HepG2 (cell line): Measurements from ENCODE around the gene ENTPD6. TPM values are rescaled to one million over a fixed set of nuclear protein-coding genes. Genes with fewer than 3 reads are reported as not detected.
A peak's percentile ranks its signal among the peaks of the same experiment; 100 is the strongest.

ENCODE experiments used
- ADNP ChIP-seq: sonication (generic); formaldehyde crosslinking; IDR thresholded peaks from 2 replicates; pipeline ENCODE4 v1.4.0; 2020; ENCODE audit warnings: missing genetic modification reagents
- AKAP8 ChIP-seq: sonication (generic); formaldehyde crosslinking; IDR thresholded peaks from 2 replicates; pipeline ENCODE4 v1.5.1; 2020; ENCODE audit warnings: mild to moderate bottlenecking, missing genetic modification reagents
- ATM ChIP-seq: fragments of 450-650 bp; IDR thresholded peaks from 2 replicates; pipeline ENCODE4 v1.7.1; 2017; ENCODE audit warnings: mild to moderate bottlenecking, borderline replicate concordance
- ATRX ChIP-seq: sonication (generic); formaldehyde crosslinking; IDR thresholded peaks from 2 replicates; pipeline ENCODE4 v1.4.0; 2020; ENCODE audit warnings: missing genetic modification reagents, borderline replicate concordance
- EHMT2 ChIP-seq: fragments of 200-600 bp; sonication (generic); IDR thresholded peaks from 2 replicates; pipeline ENCODE4 v1.7.0; 2017; ENCODE audit warnings: antibody characterized with exemption, low read depth, low read length, borderline replicate concordance
- FOSL2 ChIP-seq: sonication (generic); formaldehyde crosslinking; IDR thresholded peaks from 2 replicates; pipeline ENCODE4 v1.4.0; 2020; ENCODE audit warnings: missing genetic modification reagents
- FOXA3 ChIP-seq: IDR thresholded peaks from 2 replicates; pipeline ENCODE4 v1.6.1; 2016; ENCODE audit warnings: missing genetic modification reagents, missing compliant biosample characterization
- GTF3A ChIP-seq: sonication (generic); formaldehyde crosslinking; conservative IDR thresholded peaks from 2 replicates; pipeline ENCODE4 v1.4.0; 2020; ENCODE audit warnings: mild to moderate bottlenecking, missing genetic modification reagents
- HNF4A ChIP-seq: sonication (generic); formaldehyde crosslinking; IDR thresholded peaks from 2 replicates; pipeline ENCODE4 v1.4.0; 2020; ENCODE audit warnings: missing genetic modification reagents
- HNRNPH1 ChIP-seq: fragments of 200-400 bp; formaldehyde crosslinking; optimal IDR thresholded peaks from 2 replicates; pipeline ENCODE3; 2017; ENCODE audit warnings: mild to moderate bottlenecking, low read depth, low read length
- IRF2 ChIP-seq: IDR thresholded peaks from 2 replicates; pipeline ENCODE4 v1.6.1; 2018; ENCODE audit warnings: missing genetic modification reagents, missing compliant biosample characterization
- IRX3 ChIP-seq: sonication (generic); formaldehyde crosslinking; IDR thresholded peaks from 2 replicates; pipeline ENCODE4 v1.8.1; 2023; ENCODE audit warnings: mild to moderate bottlenecking, low read depth, missing genetic modification reagents, borderline replicate concordance
- SAFB2 ChIP-seq: sonication (generic); formaldehyde crosslinking; IDR thresholded peaks from 2 replicates; pipeline ENCODE4 v1.5.1; 2020; ENCODE audit warnings: missing genetic modification reagents, low read depth, mild to moderate bottlenecking, borderline replicate concordance
- SATB2 ChIP-seq: sonication (generic); formaldehyde crosslinking; IDR thresholded peaks from 2 replicates; pipeline ENCODE4 v1.5.0; 2020; ENCODE audit warnings: missing genetic modification reagents
- TFDP1 ChIP-seq: IDR thresholded peaks from 2 replicates; pipeline ENCODE4 v1.6.1; 2016; ENCODE audit warnings: missing compliant biosample characterization, missing genetic modification reagents, borderline replicate concordance
- ZKSCAN1 ChIP-seq: fragments of 150-350 bp; IDR thresholded peaks from 2 replicates; pipeline ENCODE4 v1.6.1; 2014; ENCODE audit warnings: low read length
- ZNF12 ChIP-seq: sonication (generic); formaldehyde crosslinking; IDR thresholded peaks from 2 replicates; pipeline ENCODE4 v1.5.0; 2020; ENCODE audit warnings: missing genetic modification reagents
- ZNF205 ChIP-seq: IDR thresholded peaks from 2 replicates; pipeline ENCODE4 v1.6.1; 2018; ENCODE audit warnings: missing biosample characterization, missing genetic modification reagents
- ZNF264 ChIP-seq: sonication (generic); formaldehyde crosslinking; IDR thresholded peaks from 2 replicates; pipeline ENCODE4 v1.4.0; 2020; ENCODE audit warnings: missing genetic modification reagents
- ZNF350 ChIP-seq: sonication (generic); formaldehyde crosslinking; IDR thresholded peaks from 2 replicates; pipeline ENCODE4 v1.4.0; 2020; ENCODE audit warnings: mild to moderate bottlenecking, low read depth, missing genetic modification reagents, borderline replicate concordance
- ZNF441 ChIP-seq: sonication (generic); formaldehyde crosslinking; IDR thresholded peaks from 2 replicates; pipeline ENCODE4 v1.7.0; 2021; ENCODE audit warnings: missing genetic modification reagents, borderline replicate concordance
- ZNF446 ChIP-seq: sonication (generic); formaldehyde crosslinking; IDR thresholded peaks from 2 replicates; pipeline ENCODE4 v1.5.0; 2020; ENCODE audit warnings: mild to moderate bottlenecking, missing genetic modification reagents
- ZNF460 ChIP-seq: sonication (generic); formaldehyde crosslinking; IDR thresholded peaks from 2 replicates; pipeline ENCODE4 v1.5.1; 2020; ENCODE audit warnings: missing genetic modification reagents, mild to moderate bottlenecking, borderline replicate concordance
- ZNF589 ChIP-seq: sonication (generic); formaldehyde crosslinking; conservative IDR thresholded peaks from 2 replicates; pipeline ENCODE4 v1.8.0; 2022; ENCODE audit warnings: mild to moderate bottlenecking, moderate library complexity, missing genetic modification reagents
- ZNF644 ChIP-seq: IDR thresholded peaks from 2 replicates; pipeline ENCODE4 v1.6.1; 2016; ENCODE audit warnings: low read depth
- ZNF781 ChIP-seq: sonication (generic); formaldehyde crosslinking; IDR thresholded peaks from 2 replicates; pipeline ENCODE4 v1.5.1; 2020; ENCODE audit warnings: borderline replicate concordance, mild to moderate bottlenecking, missing genetic modification reagents; ENCODE audit errors: not compliant biosample characterization
- ZSCAN20 ChIP-seq: sonication (generic); formaldehyde crosslinking; IDR thresholded peaks from 2 replicates; pipeline ENCODE4 v1.4.0; 2020; ENCODE audit warnings: missing genetic modification reagents, mild to moderate bottlenecking, borderline replicate concordance
- polyA plus RNA-seq, 8 experiments: library from polyadenylated mRNA; depleted of rRNA in 3 of 8; stranded (reverse) in 7 of 8; unstranded in 1 of 8; fragments of >200 nt; fragmentation: Illumina TruSeq in 4 of 8; extraction: Trizol in 4 of 8; gene quantifications; 2 replicates each; pipeline versions ENCODE4 v1.2.1 to v1.2.3, GENCODE V29; 2011 to 2016; ENCODE audit warnings: low read depth in 4 of 8, missing spikeins in 1 of 8, mixed read lengths in 1 of 8; ENCODE audit not compliant: insufficient read depth in 1 of 8
- total RNA-seq, 5 experiments: library from RNA; depleted of rRNA; stranded (reverse); fragments of >200 nt; fragmentation: Illumina TruSeq; extraction: Trizol; gene quantifications; 2 replicates each; pipeline ENCODE4 v1.2.3, GENCODE V29; 2016; ENCODE audit warnings: low read depth in 1 of 5
- TF ChIP-seq, protein P1 (sequence below): sonication (generic); formaldehyde crosslinking; IDR thresholded peaks from 2 replicates; pipeline ENCODE4 v1.4.0; 2020; ENCODE audit warnings: missing genetic modification reagents

The ENTPD6 gene
- total and polyA plus RNA-seq, 2 of the 13 experiments (the other 11 are each of a cell fraction or from before 2014, with no cell fraction given) = 164 to 172 TPM

DNA sequence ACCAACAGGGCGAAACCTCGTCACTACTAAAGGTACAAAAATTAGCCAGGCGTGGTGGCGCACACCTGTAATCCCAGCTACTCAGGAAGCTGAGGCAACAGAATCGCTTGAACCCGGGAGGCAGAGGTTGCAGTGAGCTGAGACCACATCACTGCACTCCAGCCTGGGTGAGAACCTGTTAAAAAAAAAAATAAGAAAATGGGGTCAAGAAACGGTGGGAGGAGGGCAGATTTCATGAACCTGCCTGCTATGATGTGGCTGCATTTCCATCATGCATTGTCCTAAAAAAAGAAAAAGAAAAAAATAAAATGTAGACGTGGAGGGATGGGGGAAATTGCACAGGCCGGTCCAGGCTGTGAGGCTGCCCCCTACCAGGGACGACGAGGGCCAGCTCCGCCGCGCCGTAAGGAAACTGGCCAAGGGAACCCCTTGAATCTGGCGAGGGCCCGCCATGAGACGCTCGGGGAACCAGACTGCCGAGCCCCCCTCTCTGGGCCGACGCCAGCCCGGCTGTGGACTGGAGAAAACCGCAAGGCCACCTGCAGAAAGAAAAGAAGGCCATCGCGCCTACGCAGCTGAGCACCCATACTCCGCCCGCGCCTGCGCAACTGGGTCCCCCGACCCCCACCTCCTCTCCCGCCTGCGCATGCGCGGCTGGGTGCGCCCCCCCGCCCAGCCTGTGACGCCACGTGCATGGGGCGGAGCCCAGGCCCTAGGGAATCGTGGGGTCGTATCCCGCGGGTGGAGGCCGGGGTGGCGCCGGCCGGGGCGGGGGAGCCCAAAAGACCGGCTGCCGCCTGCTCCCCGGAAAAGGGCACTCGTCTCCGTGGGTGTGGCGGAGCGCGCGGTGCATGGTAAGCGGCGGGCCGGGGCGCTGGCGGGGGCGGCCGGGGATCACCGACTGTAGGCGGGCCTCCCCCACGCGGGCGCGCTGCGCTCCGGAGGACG is at the start of gene ENTPD6 (continued):
- TF ChIP-seq ATRX (CRISPR knock-in tag) (no peak), ZNF460 (CRISPR knock-in tag) (peak; percentile 51; the same call in 1 of the 2 replicates), ZNF644 (CRISPR knock-in tag) (no peak), ATM (no peak), TFDP1 (CRISPR knock-in tag) (peak; percentile 75), ZNF12 (CRISPR knock-in tag) (no peak), ZNF264 (CRISPR knock-in tag) (peak; percentile 90), ZSCAN20 (peak; percentile 92; the same call in 1 of the 2 replicates), FOSL2 (CRISPR knock-in tag) (0 out of 2 replicates have a peak, but pooled peaks have one; percentile 61), ZNF441 (CRISPR knock-in tag) (peak; percentile 68; the same call in 1 of the 2 replicates), AKAP8 (CRISPR knock-in tag) (peak; percentile 87), ZKSCAN1 (peak; percentile 81), GTF3A (CRISPR knock-in tag) (no peak), ADNP (CRISPR knock-in tag) (no peak; the same call in 1 of the 2 replicates), ZNF350 (CRISPR knock-in tag) (no peak; the same call in none of the 2 replicates), ZNF589 (CRISPR knock-in tag) (no peak), SAFB2 (CRISPR knock-in tag) (peak; percentile 96; the same call in 1 of the 2 replicates), HNRNPH1 (no peak), IRX3 (peak; percentile 72; the same call in 1 of the 2 replicates), EHMT2 (peak; percentile 37; the same call in 1 of the 2 replicates), ZNF446 (CRISPR knock-in tag) (peak; percentile 70; the same call in 1 of the 2 replicates), HNF4A (CRISPR knock-in tag) (no peak), ZNF781 (CRISPR knock-in tag) (no peak), FOXA3 (CRISPR knock-in tag) (peak; percentile 45; the same call in 1 of the 2 replicates), IRF2 (CRISPR knock-in tag) (peak; percentile 70; the same call in 1 of the 2 replicates), SATB2 (CRISPR knock-in tag) (peak; percentile 33; the same call in 1 of the 2 replicates), ZNF205 (CRISPR knock-in tag) (no peak)
- TF ChIP-seq, protein P1, sequence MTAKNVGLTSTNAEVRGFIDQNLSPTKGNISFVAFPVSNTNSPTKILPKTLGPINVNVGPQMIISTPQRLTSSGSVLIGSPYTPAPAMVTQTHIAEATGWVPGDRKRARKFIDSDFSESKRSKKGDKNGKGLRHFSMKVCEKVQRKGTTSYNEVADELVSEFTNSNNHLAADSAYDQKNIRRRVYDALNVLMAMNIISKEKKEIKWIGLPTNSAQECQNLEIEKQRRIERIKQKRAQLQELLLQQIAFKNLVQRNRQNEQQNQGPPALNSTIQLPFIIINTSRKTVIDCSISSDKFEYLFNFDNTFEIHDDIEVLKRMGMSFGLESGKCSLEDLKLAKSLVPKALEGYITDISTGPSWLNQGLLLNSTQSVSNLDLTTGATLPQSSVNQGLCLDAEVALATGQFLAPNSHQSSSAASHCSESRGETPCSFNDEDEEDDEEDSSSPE = peak; percentile 73
